Measurements from ENCODE around the gene RANBP10.
A peak's percentile ranks its signal among the peaks of the same experiment; 100 is the strongest.
"Not testable (repeated sequence)": the region's sequence is repeated elsewhere in the genome, so short reads cannot be mapped to it uniquely, and the experiment has no call there.

The RANBP10 gene

GRCh38 chr16:67758966-67759365 lies 47.4 kb downstream of the RANBP10 start:
- H3K36me3 Mint-ChIP-seq (ENCODE audit: low read depth) = peaks cover 9% of the 10 kb centered on the region
- H3K9me3 Mint-ChIP-seq = no peaks in the 10 kb centered on the region
- no peak overlapping the region for H3K27ac Mint-ChIP-seq
- no peaks in the 10 kb centered on the region for H3K27me3 Mint-ChIP-seq
- H3K4me1 Mint-ChIP-seq (ENCODE audit: low read depth) = peaks cover 10% of the 10 kb centered on the region
- no peak overlapping the region for H3K4me3 Mint-ChIP-seq

- Mint-ChIP-seq H3K4me3 (no peak overlapping the region), H3K36me3 (ENCODE audit: low read depth) (peaks cover 12% of the 10 kb centered on the region), H3K27ac (no peak overlapping the region), H3K27me3 (no peaks in the 10 kb centered on the region), H3K9me3 (no peaks in the 10 kb centered on the region), H3K4me1 (ENCODE audit: low read depth) (peaks cover 10% of the 10 kb centered on the region)
Observed at GRCh38 chr16:67758006-67758405, 48.4 kb downstream of the RANBP10 start.

DNA sequence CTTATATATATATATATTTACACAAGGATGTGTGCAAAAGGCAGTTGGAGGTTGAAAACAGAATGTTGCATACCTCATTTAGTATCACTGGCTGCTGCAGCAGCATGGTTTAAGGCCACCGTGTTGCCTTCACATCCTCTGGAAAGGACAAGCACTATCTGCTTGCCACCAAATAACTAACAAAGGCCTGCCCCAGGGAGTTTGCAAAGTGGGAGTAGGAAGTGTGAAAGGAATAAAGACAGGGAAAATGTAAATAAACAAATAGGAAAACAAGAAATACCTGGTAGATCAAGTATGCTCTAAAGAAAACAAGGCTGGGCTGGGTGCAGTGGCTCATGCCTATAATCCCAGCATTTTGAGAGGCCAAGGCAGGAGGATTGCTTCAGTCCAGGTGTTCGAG lies 53.7 kb downstream of the RANBP10 start:
- Mint-ChIP-seq H3K27ac (no peak overlapping the region), H3K9me3 (no peaks in the 10 kb centered on the region), H3K4me1 (ENCODE audit: low read depth) (peaks cover 8% of the 10 kb centered on the region), H3K4me3 (no peak overlapping the region), H3K36me3 (ENCODE audit: low read depth) (peaks cover 4% of the 10 kb centered on the region), H3K27me3 (no peaks in the 10 kb centered on the region)

- not testable (repeated sequence) for H3K4me3 Mint-ChIP-seq; H3K27ac Mint-ChIP-seq; H3K27me3 Mint-ChIP-seq; H3K36me3 Mint-ChIP-seq (ENCODE audit: low read depth); H3K9me3 Mint-ChIP-seq; H3K4me1 Mint-ChIP-seq (ENCODE audit: low read depth)
Observed at GRCh38 chr16:67751331-67751730, 55.0 kb downstream of the RANBP10 start.

DNA sequence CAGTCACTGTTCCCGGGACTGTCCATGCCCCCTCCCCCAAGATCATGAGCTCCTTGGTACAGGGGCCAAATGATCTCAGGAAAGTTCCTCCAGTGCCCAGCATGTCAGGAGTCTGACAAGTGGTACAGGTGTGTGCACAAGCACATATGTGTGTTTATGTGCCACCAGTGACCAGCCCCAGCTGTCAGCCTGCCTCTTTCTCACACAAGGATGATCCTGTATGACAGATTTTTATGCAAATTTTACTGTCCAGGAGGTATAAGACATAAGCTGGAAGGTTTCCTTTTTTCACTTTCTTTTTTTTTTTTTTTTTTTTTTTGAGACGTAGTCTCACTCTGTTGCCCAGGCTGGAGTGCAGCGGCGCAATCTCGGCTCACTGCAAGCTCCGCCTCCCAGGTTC lies 55.9 kb downstream of the RANBP10 start:
- no peak overlapping the region for H3K4me3 Mint-ChIP-seq
- peaks cover 7% of the 10 kb centered on the region for H3K36me3 Mint-ChIP-seq (ENCODE audit: low read depth)
- H3K4me1 Mint-ChIP-seq (ENCODE audit: low read depth) = peaks cover 4% of the 10 kb centered on the region
- no peak overlapping the region for H3K27ac Mint-ChIP-seq
- no peaks in the 10 kb centered on the region for H3K27me3 Mint-ChIP-seq
- H3K9me3 Mint-ChIP-seq = no peaks in the 10 kb centered on the region

- Mint-ChIP-seq H3K4me1 (ENCODE audit: low read depth) (peaks cover 4% of the 10 kb centered on the region), H3K4me3 (no peak overlapping the region), H3K36me3 (ENCODE audit: low read depth) (peaks cover 7% of the 10 kb centered on the region), H3K27me3 (no peaks in the 10 kb centered on the region), H3K9me3 (no peaks in the 10 kb centered on the region), H3K27ac (no peak overlapping the region)
Observed at GRCh38 chr16:67749436-67750078, 56.8 kb downstream of the RANBP10 start.

DNA sequence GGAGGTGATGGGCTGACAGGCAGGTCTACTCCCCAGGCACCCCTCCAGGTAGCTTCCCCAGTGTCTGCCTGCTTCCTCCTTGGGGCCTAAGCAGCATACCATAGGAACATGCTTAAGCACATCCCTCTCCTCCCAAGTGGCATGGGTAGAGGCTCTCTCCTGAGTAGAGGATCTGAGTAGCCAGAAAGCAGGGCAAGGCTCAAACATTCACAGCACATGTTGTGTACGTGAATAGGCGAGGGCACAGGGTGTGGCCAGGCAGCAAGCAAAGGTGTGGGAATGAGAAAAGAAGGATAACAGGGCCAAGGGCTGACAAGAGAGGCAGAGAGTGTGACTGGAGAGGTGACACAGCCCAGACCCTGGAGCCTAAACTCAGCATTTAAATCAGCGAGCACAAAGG lies 57.5 kb downstream of the RANBP10 start:
- no peak overlapping the region for H3K4me3 Mint-ChIP-seq
- no peaks in the 10 kb centered on the region for H3K27me3 Mint-ChIP-seq
- peaks cover 4% of the 10 kb centered on the region for H3K4me1 Mint-ChIP-seq (ENCODE audit: low read depth)
- peak overlapping the region; percentile 30 for H3K27ac Mint-ChIP-seq
- no peaks in the 10 kb centered on the region for H3K9me3 Mint-ChIP-seq
- H3K36me3 Mint-ChIP-seq (ENCODE audit: low read depth) = peaks cover 14% of the 10 kb centered on the region

GRCh38 chr16:67746846-67747245 lies 59.5 kb downstream of the RANBP10 start:
- no peak overlapping the region for H3K4me3 Mint-ChIP-seq
- peaks cover 24% of the 10 kb centered on the region for H3K36me3 Mint-ChIP-seq (ENCODE audit: low read depth)
- no peak overlapping the region for H3K27ac Mint-ChIP-seq
- H3K9me3 Mint-ChIP-seq = no peaks in the 10 kb centered on the region
- H3K27me3 Mint-ChIP-seq = no peaks in the 10 kb centered on the region
- peaks cover 4% of the 10 kb centered on the region for H3K4me1 Mint-ChIP-seq (ENCODE audit: low read depth)

DNA sequence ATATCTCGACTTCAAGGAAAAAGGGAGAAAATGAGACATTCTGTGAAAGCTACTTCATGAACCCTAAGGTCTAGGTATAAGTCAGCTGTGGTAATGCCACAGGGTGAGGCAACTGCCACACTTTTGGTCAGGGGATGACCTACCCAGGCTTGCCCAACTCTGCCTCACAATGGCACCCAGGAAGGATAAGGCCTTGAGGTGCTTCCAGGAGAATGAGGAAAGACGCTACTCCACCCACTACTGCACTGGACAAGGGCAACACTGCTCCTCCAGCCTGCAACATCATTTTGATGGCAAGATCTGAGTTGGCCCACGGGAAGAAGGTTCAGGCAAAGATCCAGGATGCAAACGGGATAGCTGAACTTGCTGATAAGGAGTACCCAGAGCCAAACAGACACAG lies 65.2 kb downstream of the RANBP10 start:
- no peaks in the 10 kb centered on the region for H3K9me3 Mint-ChIP-seq
- no peak overlapping the region for H3K27ac Mint-ChIP-seq
- peaks cover 30% of the 10 kb centered on the region for H3K36me3 Mint-ChIP-seq (ENCODE audit: low read depth)
- H3K4me3 Mint-ChIP-seq = no peak overlapping the region
- H3K4me1 Mint-ChIP-seq (ENCODE audit: low read depth) = no peaks in the 10 kb centered on the region
- H3K27me3 Mint-ChIP-seq = no peaks in the 10 kb centered on the region

- Mint-ChIP-seq H3K27me3 (no peaks in the 10 kb centered on the region), H3K36me3 (ENCODE audit: low read depth) (peaks cover 30% of the 10 kb centered on the region), H3K4me1 (ENCODE audit: low read depth) (no peaks in the 10 kb centered on the region), H3K4me3 (no peak overlapping the region), H3K9me3 (no peaks in the 10 kb centered on the region), H3K27ac (no peak overlapping the region)
Observed at GRCh38 chr16:67740391-67740790, 66.0 kb downstream of the RANBP10 start.

DNA sequence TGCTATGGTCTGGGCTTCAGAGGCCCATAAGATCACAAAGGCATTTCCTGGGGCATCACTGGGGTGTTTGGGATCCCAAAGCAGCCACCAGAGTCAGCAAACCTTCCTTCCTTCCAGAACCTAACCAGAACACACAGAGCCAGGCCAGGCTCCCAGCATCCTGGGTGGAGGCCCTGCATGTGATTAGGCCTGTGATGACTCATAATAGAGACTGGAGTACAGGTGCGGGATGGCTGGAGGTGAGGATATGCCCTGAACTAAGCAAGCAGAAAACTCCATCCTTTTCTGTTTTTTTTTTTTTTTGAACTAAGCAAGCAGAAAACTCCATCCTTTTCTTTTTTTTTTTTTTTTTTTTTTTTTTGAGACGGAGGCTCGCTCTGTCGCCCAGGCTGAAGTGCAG lies 69.5 kb downstream of the RANBP10 start:
- Mint-ChIP-seq H3K27me3 (no peaks in the 10 kb centered on the region), H3K4me3 (no peak overlapping the region), H3K27ac (no peak overlapping the region), H3K36me3 (ENCODE audit: low read depth) (peaks cover 14% of the 10 kb centered on the region), H3K4me1 (ENCODE audit: low read depth) (no peaks in the 10 kb centered on the region), H3K9me3 (no peaks in the 10 kb centered on the region)

GRCh38 chr16:67734731-67735201 lies 71.6 kb downstream of the RANBP10 start:
- Mint-ChIP-seq H3K36me3 (ENCODE audit: low read depth) (peaks cover 14% of the 10 kb centered on the region), H3K4me3 (no peak overlapping the region), H3K27ac (no peak overlapping the region), H3K4me1 (ENCODE audit: low read depth) (no peaks in the 10 kb centered on the region), H3K27me3 (no peaks in the 10 kb centered on the region), H3K9me3 (no peaks in the 10 kb centered on the region)

DNA sequence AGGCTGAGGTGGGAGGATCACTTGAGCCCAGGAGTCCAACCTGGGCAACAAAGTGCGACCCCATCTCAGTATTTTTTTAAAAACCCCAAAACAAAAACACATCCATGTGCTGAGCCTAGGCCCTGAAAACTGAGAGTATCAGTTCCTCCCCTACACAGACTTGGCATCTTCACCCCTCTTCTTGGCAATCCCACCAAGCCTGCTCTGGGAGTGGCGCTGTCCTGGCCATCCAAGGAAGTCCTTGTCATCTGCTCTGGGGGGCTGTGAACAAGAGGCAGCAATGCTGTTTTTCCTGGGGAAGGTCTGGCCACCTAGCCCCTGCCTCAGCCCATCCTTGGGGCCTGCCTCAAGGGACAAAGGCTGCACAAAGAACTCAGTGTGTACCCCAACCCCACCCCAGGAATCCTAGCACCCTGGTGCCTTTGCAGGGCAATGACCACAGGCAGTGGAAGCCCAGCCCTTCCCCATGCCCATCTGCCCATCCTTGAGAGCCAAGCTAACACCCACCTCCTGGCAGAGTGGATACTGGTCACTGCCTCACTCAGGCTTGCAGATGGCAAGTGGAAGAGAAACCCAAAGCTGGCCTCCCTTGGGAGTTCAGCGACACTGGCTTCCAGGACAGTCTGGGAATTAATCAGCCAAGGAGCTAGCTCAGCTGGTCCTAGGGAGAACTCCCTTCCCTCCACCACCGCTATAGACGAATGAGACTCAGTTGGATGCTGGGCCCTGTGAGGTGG lies 72.5 kb downstream of the RANBP10 start:
- Mint-ChIP-seq H3K27me3 (no peaks in the 10 kb centered on the region), H3K27ac (no peak overlapping the region), H3K36me3 (ENCODE audit: low read depth) (peaks cover 18% of the 10 kb centered on the region), H3K4me1 (ENCODE audit: low read depth) (no peaks in the 10 kb centered on the region), H3K4me3 (no peak overlapping the region), H3K9me3 (no peaks in the 10 kb centered on the region)

- Mint-ChIP-seq H3K27me3 (no peaks in the 10 kb centered on the region), H3K36me3 (ENCODE audit: low read depth) (peaks cover 20% of the 10 kb centered on the region), H3K4me3 (no peak overlapping the region), H3K9me3 (no peaks in the 10 kb centered on the region), H3K27ac (no peak overlapping the region), H3K4me1 (ENCODE audit: low read depth) (no peaks in the 10 kb centered on the region)
Observed at GRCh38 chr16:67731753-67732095, 74.6 kb downstream of the RANBP10 start.

- no peaks in the 10 kb centered on the region for H3K4me1 Mint-ChIP-seq (ENCODE audit: low read depth)
- no peak overlapping the region for H3K27ac Mint-ChIP-seq
- H3K9me3 Mint-ChIP-seq = no peaks in the 10 kb centered on the region
- peaks cover 20% of the 10 kb centered on the region for H3K36me3 Mint-ChIP-seq (ENCODE audit: low read depth)
- H3K27me3 Mint-ChIP-seq = no peaks in the 10 kb centered on the region
- H3K4me3 Mint-ChIP-seq = no peak overlapping the region
Observed at GRCh38 chr16:67731071-67731752, 75.1 kb downstream of the RANBP10 start.
